ENCODE data around the gene SUCLG2.

- TF ChIP-seq SPI1 (IDR thresholded peaks at IDR 0.05; ENCODE audit: low read depth, low read length) = no peak
- no peak for TF ChIP-seq POLR2A (IDR thresholded peaks at IDR 0.05; ENCODE audit: low read depth, low read length)
- TF ChIP-seq TAF1 (IDR thresholded peaks at IDR 0.05; ENCODE audit: low read depth, low read length) = no peak
- no peak for TF ChIP-seq POLR2AphosphoS5 (IDR thresholded peaks at IDR 0.05; ENCODE audit: low read depth, low read length)
- TF ChIP-seq POU2F2 (IDR thresholded peaks at IDR 0.05; ENCODE audit: low read depth, low read length) = no peak
- no peak for TF ChIP-seq PAX5 (IDR thresholded peaks at IDR 0.05; ENCODE audit: insufficient read depth, low read length, severe bottlenecking)
These were observed 265.7 kb downstream of the SUCLG2 start for GRCh38 chr3:67388738-67389137.

Data from GM12891 (cell line).